Measurements from ENCODE around the gene CARD6.

CARD6 gene, protein sequence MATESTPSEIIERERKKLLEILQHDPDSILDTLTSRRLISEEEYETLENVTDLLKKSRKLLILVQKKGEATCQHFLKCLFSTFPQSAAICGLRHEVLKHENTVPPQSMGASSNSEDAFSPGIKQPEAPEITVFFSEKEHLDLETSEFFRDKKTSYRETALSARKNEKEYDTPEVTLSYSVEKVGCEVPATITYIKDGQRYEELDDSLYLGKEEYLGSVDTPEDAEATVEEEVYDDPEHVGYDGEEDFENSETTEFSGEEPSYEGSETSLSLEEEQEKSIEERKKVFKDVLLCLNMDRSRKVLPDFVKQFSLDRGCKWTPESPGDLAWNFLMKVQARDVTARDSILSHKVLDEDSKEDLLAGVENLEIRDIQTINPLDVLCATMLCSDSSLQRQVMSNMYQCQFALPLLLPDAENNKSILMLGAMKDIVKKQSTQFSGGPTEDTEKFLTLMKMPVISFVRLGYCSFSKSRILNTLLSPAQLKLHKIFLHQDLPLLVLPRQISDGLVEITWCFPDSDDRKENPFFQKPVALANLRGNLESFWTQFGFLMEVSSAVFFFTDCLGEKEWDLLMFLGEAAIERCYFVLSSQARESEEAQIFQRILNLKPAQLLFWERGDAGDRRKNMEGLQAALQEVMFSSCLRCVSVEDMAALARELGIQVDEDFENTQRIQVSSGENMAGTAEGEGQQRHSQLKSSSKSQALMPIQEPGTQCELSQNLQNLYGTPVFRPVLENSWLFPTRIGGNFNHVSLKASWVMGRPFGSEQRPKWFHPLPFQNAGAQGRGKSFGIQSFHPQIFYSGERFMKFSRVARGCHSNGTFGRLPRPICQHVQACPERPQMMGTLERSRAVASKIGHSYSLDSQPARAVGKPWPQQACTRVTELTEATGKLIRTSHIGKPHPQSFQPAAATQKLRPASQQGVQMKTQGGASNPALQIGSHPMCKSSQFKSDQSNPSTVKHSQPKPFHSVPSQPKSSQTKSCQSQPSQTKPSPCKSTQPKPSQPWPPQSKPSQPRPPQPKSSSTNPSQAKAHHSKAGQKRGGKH

DNA sequence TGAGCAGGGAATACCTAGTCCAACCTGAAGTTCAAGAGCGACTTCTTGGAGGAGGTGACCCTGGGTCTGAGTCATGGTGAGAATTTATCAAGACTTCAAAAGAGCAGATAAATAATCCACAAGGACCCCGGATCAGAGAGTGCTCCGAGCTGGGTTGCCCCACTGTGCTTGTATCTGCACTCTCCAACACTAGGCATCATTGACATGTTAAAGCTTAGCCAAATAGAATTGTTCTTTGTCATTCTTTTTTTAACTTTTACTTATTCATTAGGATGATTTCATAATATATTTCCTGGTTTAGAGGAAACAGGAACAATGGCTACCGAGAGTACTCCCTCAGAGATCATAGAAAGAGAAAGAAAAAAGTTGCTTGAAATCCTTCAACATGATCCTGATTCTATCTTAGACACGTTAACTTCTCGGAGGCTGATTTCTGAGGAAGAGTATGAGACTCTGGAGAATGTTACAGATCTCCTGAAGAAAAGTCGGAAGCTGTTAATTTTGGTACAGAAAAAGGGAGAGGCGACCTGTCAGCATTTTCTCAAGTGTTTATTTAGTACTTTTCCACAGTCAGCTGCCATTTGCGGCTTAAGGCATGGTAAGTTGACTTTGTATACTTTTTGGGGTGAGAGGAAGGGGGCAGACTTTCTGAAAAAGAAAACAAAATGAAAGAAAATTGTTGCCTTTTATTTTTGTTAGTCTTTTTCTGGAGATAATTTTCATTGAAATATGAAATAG is at the start of gene CARD6:
TSS of gene CARD6 (plus strand) at position 300 of the 738 bp plus-strand sequence. CDS start at position 316, 16 bp downstream.
- TF ChIP-seq, protein P1, sequence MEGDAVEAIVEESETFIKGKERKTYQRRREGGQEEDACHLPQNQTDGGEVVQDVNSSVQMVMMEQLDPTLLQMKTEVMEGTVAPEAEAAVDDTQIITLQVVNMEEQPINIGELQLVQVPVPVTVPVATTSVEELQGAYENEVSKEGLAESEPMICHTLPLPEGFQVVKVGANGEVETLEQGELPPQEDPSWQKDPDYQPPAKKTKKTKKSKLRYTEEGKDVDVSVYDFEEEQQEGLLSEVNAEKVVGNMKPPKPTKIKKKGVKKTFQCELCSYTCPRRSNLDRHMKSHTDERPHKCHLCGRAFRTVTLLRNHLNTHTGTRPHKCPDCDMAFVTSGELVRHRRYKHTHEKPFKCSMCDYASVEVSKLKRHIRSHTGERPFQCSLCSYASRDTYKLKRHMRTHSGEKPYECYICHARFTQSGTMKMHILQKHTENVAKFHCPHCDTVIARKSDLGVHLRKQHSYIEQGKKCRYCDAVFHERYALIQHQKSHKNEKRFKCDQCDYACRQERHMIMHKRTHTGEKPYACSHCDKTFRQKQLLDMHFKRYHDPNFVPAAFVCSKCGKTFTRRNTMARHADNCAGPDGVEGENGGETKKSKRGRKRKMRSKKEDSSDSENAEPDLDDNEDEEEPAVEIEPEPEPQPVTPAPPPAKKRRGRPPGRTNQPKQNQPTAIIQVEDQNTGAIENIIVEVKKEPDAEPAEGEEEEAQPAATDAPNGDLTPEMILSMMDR (IDR thresholded peaks at IDR 0.05), result no peak

- TF ChIP-seq, protein P1 (IDR thresholded peaks at IDR 0.05), result no peak
These were observed 49.4 kb upstream of the CARD6 start for GRCh38 chr5:40791715-40792139.

DNA sequence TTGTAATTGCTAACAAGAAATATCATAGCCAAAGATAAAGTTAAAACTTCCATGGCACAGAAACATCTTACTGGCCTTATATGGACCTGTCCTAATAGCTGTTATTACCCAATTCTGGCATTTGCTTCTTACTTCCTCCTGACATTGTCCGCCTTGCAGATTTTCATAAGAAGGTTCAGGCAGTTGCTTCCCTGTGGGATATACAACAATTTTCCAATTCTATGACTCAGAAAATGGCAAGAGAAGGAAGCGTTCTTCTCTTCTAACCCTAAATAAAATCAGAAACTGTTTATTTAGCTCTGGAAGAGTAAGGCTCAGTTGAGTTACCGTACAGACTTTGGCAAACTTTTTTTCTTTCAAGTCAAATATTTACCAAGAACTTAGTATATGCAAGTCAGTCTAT is 44.7 kb upstream of the CARD6 start:
- TF ChIP-seq, protein P1 (IDR thresholded peaks at IDR 0.05), result no peak

DNA sequence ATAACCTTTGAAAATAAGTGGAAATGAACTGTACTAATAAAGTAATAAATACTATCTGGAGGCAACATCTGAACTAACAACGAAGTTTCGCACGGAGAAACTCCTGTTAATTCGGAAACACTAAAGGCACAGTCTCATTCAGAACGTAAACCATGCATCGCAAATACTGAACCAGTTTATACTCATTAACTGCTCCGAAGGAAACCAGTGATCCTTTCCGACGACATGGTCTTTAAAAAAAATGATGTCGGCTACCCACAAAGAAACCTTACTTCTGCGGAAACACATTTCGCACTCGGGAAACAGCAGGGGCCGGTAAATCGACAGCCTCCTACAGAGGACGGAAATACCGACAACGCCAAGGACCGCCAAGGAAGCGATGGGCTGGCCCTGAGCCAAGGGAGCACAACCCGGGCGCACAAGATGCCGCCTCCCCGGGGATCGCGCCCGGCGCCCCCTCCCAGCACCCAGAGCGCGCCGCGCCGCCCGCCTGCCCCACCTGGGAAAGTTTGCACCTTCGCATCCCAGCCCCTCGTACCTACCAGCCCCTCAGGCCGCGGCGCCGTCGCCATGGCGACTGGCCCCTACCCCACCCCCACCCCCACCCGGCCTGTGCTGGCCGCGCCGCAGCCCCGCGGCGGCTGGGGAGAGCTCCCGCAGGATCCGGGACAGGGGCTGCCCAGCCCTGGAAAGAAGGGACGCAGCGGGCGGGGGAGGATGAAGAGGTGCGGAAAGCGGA is 43.7 kb upstream of the CARD6 start:
- TF ChIP-seq, protein P1 (IDR thresholded peaks at IDR 0.05), result no peak

DNA sequence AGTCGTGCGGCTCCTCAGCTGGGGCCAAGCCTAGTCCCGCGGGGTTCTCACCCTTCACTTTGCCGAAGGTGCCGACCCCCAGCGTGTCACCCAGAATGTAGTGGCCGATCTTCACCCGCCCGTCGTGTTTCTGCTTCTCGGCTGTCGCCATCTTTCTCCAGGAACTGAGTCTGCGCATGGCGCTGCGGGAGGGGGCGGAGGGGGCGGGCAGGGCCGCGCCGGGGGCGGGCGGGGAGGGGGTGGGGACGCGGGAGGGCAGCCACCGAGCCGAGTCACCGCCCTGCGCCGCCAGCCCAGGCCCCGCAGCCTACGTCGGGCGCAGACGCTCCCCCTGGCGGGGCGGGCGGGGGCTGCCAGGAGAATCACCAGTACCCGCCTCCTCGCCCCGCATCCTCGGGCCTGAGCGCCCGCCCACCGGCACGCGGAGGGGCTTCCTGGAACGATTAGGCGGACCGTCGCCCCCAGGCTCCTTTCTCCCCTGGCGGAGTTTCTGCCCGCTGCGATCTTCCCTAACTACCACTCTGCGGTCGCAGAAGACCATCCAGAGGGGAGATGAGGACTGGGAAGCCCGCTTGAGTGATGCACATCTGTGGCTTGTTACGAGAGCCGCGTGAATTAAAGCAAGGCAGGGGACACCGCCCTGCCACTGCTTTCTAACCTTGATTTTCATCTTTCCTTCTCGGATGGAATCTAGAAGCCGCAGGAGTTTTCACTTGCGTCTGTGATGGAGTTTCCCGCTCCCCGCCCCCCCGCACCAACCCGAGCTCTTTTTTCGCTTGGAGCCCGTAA is 43.0 kb upstream of the CARD6 start, which contains the start of gene PRKAA1:
TSS of gene PRKAA1 (minus strand) at position 363 of the 789 bp plus-strand sequence. CDS start at position 178, 185 bp downstream.
- TF ChIP-seq, protein P1 (IDR thresholded peaks at IDR 0.05), result peak; percentile 60

DNA sequence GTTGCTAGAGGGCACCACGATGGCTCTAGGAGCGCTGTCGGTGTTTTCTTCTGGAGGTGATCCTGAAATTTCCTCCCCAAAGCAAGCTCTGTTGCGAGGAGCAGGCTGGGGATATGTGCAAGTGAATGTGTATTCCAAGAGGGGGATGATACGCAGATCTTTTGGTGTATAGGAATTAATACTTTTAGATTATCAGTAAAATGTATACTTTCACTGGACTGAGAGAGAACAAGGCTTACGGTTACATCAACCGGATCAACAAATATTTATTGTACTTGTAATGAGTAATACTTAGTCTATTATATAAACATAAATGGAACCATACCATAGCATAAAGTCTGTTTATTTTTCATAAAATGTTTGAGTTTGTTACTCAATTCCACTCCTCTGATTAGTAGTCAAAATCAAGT is 42.4 kb upstream of the CARD6 start:
- TF ChIP-seq, protein P1 (IDR thresholded peaks at IDR 0.05), result no peak
